GM12864 (cell line): ENCODE data around the gene PCNX2.

Experiments used
- DNase-seq: peaks from one replicate; pipeline ENCODE4 v3.0.0-alpha.2; 2011; ENCODE audit warnings: low read depth
- H3K4me3 ChIP-seq: 2 replicates; pipeline ENCODE4 v1.5.1; 2011; ENCODE audit warnings: mild to moderate bottlenecking, low read depth, low read length, control low read depth
- TF ChIP-seq, protein P1 (sequence below): IDR thresholded peaks from 2 replicates; pipeline ENCODE4 v1.5.1; 2011; ENCODE audit warnings: low read depth, mild to moderate bottlenecking, moderate library complexity, low read length, control low read depth, inconsistent platforms; ENCODE audit errors: missing control alignments

Gene PCNX2

DNA sequence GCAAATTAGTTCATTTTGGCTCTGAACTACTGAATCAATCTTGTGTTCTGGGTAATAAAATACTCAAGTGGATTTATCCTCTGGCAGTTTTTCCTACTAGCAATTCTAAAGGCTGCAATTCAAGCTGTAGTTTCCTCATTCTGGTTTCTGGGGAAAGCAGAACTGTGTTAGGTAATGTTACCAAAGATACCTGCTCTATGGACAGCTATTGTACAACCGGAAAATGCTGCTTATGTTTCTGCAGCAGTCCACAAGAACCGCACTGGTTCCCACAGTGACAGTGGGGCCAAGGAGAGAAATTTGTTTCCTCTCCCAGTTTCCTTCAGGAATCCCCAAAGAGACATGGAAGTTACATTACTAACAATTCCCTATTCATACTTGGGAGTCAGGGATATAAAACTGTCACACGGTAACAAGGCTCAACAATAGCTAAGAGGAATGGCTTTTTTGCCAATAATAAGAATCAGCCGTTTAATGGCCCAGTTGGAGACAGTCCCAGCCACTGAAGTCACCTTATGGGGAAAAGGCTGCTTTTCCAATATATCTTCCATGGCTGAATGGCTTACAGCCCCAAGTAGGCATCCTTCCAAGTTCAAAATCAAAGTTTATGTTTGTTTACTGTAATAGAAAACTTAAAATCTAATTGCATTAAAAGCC is 52.6 kb downstream of the PCNX2 start:
- TF ChIP-seq, protein P1, sequence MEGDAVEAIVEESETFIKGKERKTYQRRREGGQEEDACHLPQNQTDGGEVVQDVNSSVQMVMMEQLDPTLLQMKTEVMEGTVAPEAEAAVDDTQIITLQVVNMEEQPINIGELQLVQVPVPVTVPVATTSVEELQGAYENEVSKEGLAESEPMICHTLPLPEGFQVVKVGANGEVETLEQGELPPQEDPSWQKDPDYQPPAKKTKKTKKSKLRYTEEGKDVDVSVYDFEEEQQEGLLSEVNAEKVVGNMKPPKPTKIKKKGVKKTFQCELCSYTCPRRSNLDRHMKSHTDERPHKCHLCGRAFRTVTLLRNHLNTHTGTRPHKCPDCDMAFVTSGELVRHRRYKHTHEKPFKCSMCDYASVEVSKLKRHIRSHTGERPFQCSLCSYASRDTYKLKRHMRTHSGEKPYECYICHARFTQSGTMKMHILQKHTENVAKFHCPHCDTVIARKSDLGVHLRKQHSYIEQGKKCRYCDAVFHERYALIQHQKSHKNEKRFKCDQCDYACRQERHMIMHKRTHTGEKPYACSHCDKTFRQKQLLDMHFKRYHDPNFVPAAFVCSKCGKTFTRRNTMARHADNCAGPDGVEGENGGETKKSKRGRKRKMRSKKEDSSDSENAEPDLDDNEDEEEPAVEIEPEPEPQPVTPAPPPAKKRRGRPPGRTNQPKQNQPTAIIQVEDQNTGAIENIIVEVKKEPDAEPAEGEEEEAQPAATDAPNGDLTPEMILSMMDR = no peak
- no peak for DNase-seq
- no peak overlapping the region for H3K4me3 ChIP-seq

DNA sequence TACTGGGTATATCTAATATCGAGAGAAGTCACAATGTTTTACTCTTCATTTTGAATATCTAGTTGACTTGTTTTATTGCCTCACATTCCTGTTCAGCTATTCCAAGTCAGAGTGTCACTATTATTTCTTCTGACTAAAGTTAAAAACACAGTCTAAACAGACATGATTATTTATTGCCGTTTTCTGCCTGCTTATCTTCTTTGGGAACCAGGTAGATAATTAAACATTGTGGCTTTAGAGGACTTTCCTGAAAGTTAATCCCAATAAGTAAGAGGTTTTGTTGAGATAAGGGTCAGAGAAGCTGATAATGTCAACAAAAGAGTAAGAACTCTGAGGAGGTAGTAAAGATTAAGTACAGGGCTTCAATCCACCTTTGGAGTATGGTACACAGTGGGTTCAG is 53.8 kb downstream of the PCNX2 start:
- TF ChIP-seq, protein P1 = no peak
- DNase-seq = no peak
- H3K4me3 ChIP-seq = no peak overlapping the region

DNA sequence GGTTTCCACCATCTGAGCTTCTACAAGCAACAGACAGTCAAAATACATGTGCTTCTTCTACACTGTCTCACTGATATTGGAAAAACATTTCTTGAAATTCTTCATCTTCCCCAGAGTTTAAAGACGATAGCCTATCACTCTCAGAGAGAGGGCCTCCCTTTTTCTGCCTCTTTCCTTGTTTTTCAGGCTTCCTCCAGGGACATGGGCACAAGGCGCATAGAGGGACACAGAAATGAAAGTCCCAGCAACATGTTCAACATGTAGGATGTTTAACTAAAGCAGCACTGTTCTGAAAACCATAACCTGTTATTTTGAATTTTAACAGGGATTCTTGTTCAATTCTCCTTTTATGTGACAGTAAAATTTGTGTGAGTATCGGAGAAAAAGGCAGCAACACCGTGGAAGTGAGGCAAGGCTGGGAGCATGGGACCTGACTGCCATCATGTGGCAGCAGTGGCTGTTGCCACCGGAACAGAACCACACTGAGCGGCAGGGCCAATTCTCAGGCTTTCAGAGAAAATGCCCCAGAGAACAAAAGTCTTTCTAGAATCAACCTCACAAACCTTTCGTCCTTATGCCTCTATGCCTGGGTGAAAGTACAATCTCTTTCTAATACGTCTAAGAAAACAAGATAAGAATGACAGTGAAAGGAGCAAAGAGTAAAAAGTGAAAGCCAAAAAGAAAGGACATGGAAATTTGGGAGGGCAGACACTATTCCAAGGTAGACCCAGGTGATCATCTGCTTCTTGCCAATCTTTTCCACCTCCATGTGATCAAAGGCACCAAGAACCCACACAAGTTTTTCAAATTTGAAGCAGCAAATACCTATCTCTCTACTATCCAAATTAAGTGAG is 54.5 kb downstream of the PCNX2 start:
- TF ChIP-seq, protein P1 = peak; percentile 58

DNA sequence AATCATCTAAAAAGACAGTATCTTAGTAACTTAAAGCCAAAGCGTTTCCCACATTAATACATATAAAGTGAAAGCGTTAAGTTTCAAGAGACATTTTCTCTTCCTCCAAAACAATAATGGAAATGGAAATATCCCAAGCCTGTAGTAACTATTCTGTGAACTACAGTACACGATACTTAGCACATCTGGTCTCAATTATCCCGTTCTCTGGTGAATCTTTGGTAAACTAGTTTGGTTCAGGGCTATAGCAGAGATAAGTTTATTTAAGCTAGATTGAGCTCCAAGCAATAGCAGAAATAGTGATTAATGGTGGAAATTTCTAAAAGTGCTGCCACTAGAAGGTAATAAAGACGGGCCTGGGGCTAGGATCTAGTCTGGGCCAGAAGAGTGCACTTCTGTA is 55.2 kb downstream of the PCNX2 start:
- TF ChIP-seq, protein P1 = no peak
- DNase-seq = no peak
- H3K4me3 ChIP-seq = no peak overlapping the region

More for the DNA sequence above, 54.5 kb downstream of the PCNX2 start:
- DNase-seq = no peak
- H3K4me3 ChIP-seq = no peak overlapping the region

DNA sequence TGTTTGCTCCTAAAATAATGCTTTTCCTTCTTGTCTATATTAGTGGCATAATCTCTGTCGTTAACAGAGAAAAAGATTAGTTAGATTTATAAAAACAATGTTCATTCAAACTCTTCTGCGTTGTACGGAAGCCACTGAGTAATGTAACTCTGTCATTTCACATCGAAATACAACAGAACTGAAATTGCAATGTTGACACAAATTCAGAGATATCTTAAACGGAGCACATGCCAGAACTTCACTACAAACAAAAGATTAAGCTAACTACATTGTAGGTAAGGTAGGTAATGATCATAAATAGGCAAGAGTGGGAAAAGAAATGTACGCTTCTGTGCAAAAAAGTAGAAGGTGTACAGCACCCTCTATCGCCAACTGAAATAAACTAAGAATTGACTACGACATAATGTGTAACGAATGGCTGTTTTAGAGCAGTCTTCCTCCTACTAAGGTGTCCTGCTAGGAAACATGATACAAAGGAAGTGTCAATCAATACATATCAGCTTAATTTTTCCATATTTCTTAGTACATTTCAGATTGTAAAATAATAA is 56.6 kb downstream of the PCNX2 start:
- no peak overlapping the region for H3K4me3 ChIP-seq
- no peak for DNase-seq
- TF ChIP-seq, protein P1 = no peak

DNA sequence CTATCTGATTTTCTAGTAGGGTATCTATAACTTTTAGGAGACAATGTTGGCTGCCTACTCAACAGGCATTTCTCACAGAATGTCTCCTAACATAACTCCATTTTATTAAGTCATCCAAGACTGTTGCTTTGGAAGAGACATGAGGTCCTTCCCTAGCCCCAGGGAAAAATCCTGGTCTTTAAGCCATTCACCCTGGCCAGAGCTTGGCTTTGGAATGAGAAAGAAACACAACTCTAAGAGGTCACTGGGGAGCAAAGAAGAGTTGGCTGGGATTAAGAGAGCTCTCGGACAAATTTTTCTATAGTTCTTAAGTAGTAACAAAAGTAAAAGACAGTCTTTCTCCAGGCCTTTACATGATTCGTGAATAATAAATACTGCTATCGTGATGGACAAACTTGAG is 57.9 kb downstream of the PCNX2 start:
- no peak overlapping the region for H3K4me3 ChIP-seq
- DNase-seq = no peak
- TF ChIP-seq, protein P1 = no peak
